IgD-negative memory B cell (primary cell): ENCODE results near the gene NRGN. TPM values are rescaled to one million over a fixed set of nuclear protein-coding genes. Genes with fewer than 3 reads are reported as not detected.
A peak's percentile ranks its signal among the peaks of the same experiment; 100 is the strongest.

Experiments
- H3K27ac Mint-ChIP-seq, 3 donors: one replicate each; pipeline ENCODE4 v1.8.0; 2020 to 2022; ENCODE audit warnings: mild to moderate bottlenecking in 3 of 3, mixed read lengths in 3 of 3, moderate library complexity in 1 of 3
- H3K27me3 Mint-ChIP-seq: one replicate; pipeline ENCODE4 v1.8.0; 2021; ENCODE audit warnings: mixed read lengths
- H3K36me3 Mint-ChIP-seq: one replicate; pipeline ENCODE4 v1.8.0; 2020; ENCODE audit warnings: mild to moderate bottlenecking, mixed read lengths
- H3K4me1 Mint-ChIP-seq, 3 donors: one replicate each; pipeline ENCODE4 v1.8.0; 2020 to 2022; ENCODE audit warnings: mixed read lengths in 3 of 3, mild to moderate bottlenecking in 1 of 3
- H3K4me3 Mint-ChIP-seq, 4 donors: one replicate each; pipeline ENCODE4 v1.8.0; 2020 to 2022; ENCODE audit warnings: mild to moderate bottlenecking in 4 of 4, mixed read lengths in 4 of 4, moderate library complexity in 3 of 4
- H3K9me3 Mint-ChIP-seq, 3 donors: one replicate each; pipeline ENCODE4 v1.8.0; 2020 to 2021; ENCODE audit warnings: mixed read lengths in 3 of 3, mild to moderate bottlenecking in 1 of 3
- polyA plus RNA-seq: library from polyadenylated mRNA; unstranded; fragments of 300-500 nt; fragmentation: Illumina TruSeq; gene quantifications from one replicate; pipeline ENCODE4 v1.2.3, GENCODE V29; 2021

The NRGN gene
- polyA plus RNA-seq, 1 donor from 2014 or later, result 4.6 TPM

- no peaks in the 10 kb centered on the region for H3K36me3 Mint-ChIP-seq
- no peak overlapping the region for H3K27ac Mint-ChIP-seq
- H3K27me3 Mint-ChIP-seq, result peaks cover 14% of the 10 kb centered on the region
- H3K9me3 Mint-ChIP-seq, result no peaks in the 10 kb centered on the region
- no peak overlapping the region for H3K4me3 Mint-ChIP-seq
- peaks cover 22 to 30% (median 24%) of the 10 kb centered on the region in 3 donors for H3K4me1 Mint-ChIP-seq
These were observed 12.3 kb upstream of the NRGN start for GRCh38 chr11:124727474-124727873.

- Mint-ChIP-seq H3K4me3 (no peak overlapping the region), H3K27me3 (peaks cover 9% of the 10 kb centered on the region), H3K36me3 (no peaks in the 10 kb centered on the region), H3K9me3 (no peaks in the 10 kb centered on the region), H3K4me1 (peaks cover 17 to 24% (median 24%) of the 10 kb centered on the region in 3 donors), H3K27ac (no peak overlapping the region)
These were observed 11.6 kb upstream of the NRGN start for GRCh38 chr11:124728134-124728533.

- Mint-ChIP-seq H3K27me3 (peaks cover 6% of the 10 kb centered on the region), H3K4me3 (no peak overlapping the region), H3K27ac (no peak overlapping the region), H3K9me3 (no peaks in the 10 kb centered on the region), H3K36me3 (no peaks in the 10 kb centered on the region), H3K4me1 (peaks cover 16 to 17% (median 17%) of the 10 kb centered on the region in 3 donors)
These were observed 10.2 kb upstream of the NRGN start for GRCh38 chr11:124729571-124729970.

GRCh38 chr11:124732230-124732629 is 7.5 kb upstream of the NRGN start:
- no peak overlapping the region for H3K27ac Mint-ChIP-seq
- H3K4me1 Mint-ChIP-seq, result no peaks in the 10 kb centered on the region
- H3K4me3 Mint-ChIP-seq, result no peak overlapping the region
- H3K9me3 Mint-ChIP-seq, result no peaks in the 10 kb centered on the region
- no peaks in the 10 kb centered on the region for H3K36me3 Mint-ChIP-seq
- peaks cover 1% of the 10 kb centered on the region for H3K27me3 Mint-ChIP-seq

GRCh38 chr11:124736736-124737135 is 3.0 kb upstream of the NRGN start:
- Mint-ChIP-seq H3K4me1 (peaks cover 8 to 18% (median 12%) of the 10 kb centered on the region in 3 donors), H3K36me3 (no peaks in the 10 kb centered on the region), H3K27ac (no peak overlapping the region), H3K27me3 (peaks cover 1% of the 10 kb centered on the region), H3K4me3 (peak overlapping the region in 1 of 4 donors; percentile 38), H3K9me3 (no peaks in the 10 kb centered on the region)

- Mint-ChIP-seq H3K27me3 (peaks cover 4% of the 10 kb centered on the region), H3K9me3 (no peaks in the 10 kb centered on the region), H3K4me3 (peak overlapping the region in 1 of 4 donors; percentile 9), H3K4me1 (peaks cover 8 to 18% (median 12%) of the 10 kb centered on the region in 3 donors), H3K27ac (no peak overlapping the region), H3K36me3 (no peaks in the 10 kb centered on the region)
These were observed 2.0 kb upstream of the NRGN start for GRCh38 chr11:124737638-124738305.

GRCh38 chr11:124738713-124739478 is 846 bp upstream of the NRGN start:
- Mint-ChIP-seq H3K27ac (peak overlapping the region; percentile 16 to 48 (median 34)), H3K27me3 (peaks cover 8% of the 10 kb centered on the region), H3K9me3 (no peaks in the 10 kb centered on the region), H3K4me1 (peaks cover 8 to 18% (median 12%) of the 10 kb centered on the region in 3 donors), H3K4me3 (peak overlapping the region; percentile 79 to 93 (median 92)), H3K36me3 (no peaks in the 10 kb centered on the region)

- peak overlapping the region; percentile 79 to 93 (median 92) for H3K4me3 Mint-ChIP-seq
- H3K27me3 Mint-ChIP-seq, result peaks cover 8% of the 10 kb centered on the region
- H3K9me3 Mint-ChIP-seq, result no peaks in the 10 kb centered on the region
- peak overlapping the region in 2 of 3 donors; percentile 25 to 87 for H3K27ac Mint-ChIP-seq
- no peaks in the 10 kb centered on the region for H3K36me3 Mint-ChIP-seq
- peaks cover 10 to 18% (median 15%) of the 10 kb centered on the region in 3 donors for H3K4me1 Mint-ChIP-seq
These were observed 638 bp downstream of the NRGN start for GRCh38 chr11:124740277-124740882.

GRCh38 chr11:124742555-124742954 is 2.8 kb downstream of the NRGN start:
- H3K27me3 Mint-ChIP-seq, result peaks cover 8% of the 10 kb centered on the region
- H3K4me3 Mint-ChIP-seq, result peak overlapping the region in 1 of 4 donors; percentile 92
- H3K9me3 Mint-ChIP-seq, result no peaks in the 10 kb centered on the region

GRCh38 chr11:124743050-124743449 is 3.3 kb downstream of the NRGN start:
- Mint-ChIP-seq H3K9me3 (no peaks in the 10 kb centered on the region), H3K27ac (peak overlapping the region in 1 of 3 donors; percentile 27), H3K36me3 (no peaks in the 10 kb centered on the region), H3K4me3 (peak overlapping the region in 2 of 4 donors; percentile 34 to 92), H3K4me1 (peaks cover 10 to 18% (median 16%) of the 10 kb centered on the region in 3 donors), H3K27me3 (peaks cover 8% of the 10 kb centered on the region)

More at GRCh38 chr11:124742555-124742954, 2.8 kb downstream of the NRGN start:
- Mint-ChIP-seq H3K4me1 (peaks cover 10 to 18% (median 15%) of the 10 kb centered on the region in 3 donors), H3K36me3 (no peaks in the 10 kb centered on the region), H3K27ac (no peak overlapping the region)

- H3K4me3 Mint-ChIP-seq, result peak overlapping the region; percentile 64 to 100 (median 86)
- H3K9me3 Mint-ChIP-seq, result no peaks in the 10 kb centered on the region
- peaks cover 13% of the 10 kb centered on the region for H3K27me3 Mint-ChIP-seq
- H3K27ac Mint-ChIP-seq, result no peak overlapping the region
- H3K4me1 Mint-ChIP-seq, result peaks cover 15 to 24% (median 20%) of the 10 kb centered on the region in 3 donors
- no peaks in the 10 kb centered on the region for H3K36me3 Mint-ChIP-seq
These were observed 5.6 kb downstream of the NRGN start for GRCh38 chr11:124745270-124745834.

GRCh38 chr11:124745835-124746620 is 6.3 kb downstream of the NRGN start:
- peaks cover 13 to 19% (median 15%) of the 10 kb centered on the region in 3 donors for H3K4me1 Mint-ChIP-seq
- H3K4me3 Mint-ChIP-seq, result peak overlapping the region; percentile 81 to 100 (median 98)
- no peaks in the 10 kb centered on the region for H3K9me3 Mint-ChIP-seq

GRCh38 chr11:124746621-124747243 is 7.0 kb downstream of the NRGN start:
- H3K4me3 Mint-ChIP-seq, result peak overlapping the region; percentile 81 to 100 (median 98)
- peaks cover 2% of the 10 kb centered on the region for H3K36me3 Mint-ChIP-seq
- H3K9me3 Mint-ChIP-seq, result no peaks in the 10 kb centered on the region
- peaks cover 16% of the 10 kb centered on the region for H3K27me3 Mint-ChIP-seq
- H3K4me1 Mint-ChIP-seq, result peaks cover 12 to 19% (median 15%) of the 10 kb centered on the region in 3 donors
- H3K27ac Mint-ChIP-seq, result peak overlapping the region; percentile 5 to 94 (median 87)

More at GRCh38 chr11:124745835-124746620, 6.3 kb downstream of the NRGN start:
- Mint-ChIP-seq H3K27me3 (peaks cover 15% of the 10 kb centered on the region), H3K27ac (peak overlapping the region; percentile 5 to 94 (median 87)), H3K36me3 (peaks cover 2% of the 10 kb centered on the region)
